GM21717 (cell line): ENCODE results near the gene PTDSS2.
"Not testable (repeated sequence)": the region's sequence is repeated elsewhere in the genome, so short reads cannot be mapped to it uniquely, and the experiment has no call there.

Source experiments
- ATAC-seq: cut with Tn5 transposase; IDR thresholded peaks from one replicate; pipeline ENCODE4 v1.9.1; 2021; ENCODE audit warnings: mild to moderate bottlenecking, moderate library complexity; ENCODE audit not compliant: unreplicated experiment

The PTDSS2 gene

DNA sequence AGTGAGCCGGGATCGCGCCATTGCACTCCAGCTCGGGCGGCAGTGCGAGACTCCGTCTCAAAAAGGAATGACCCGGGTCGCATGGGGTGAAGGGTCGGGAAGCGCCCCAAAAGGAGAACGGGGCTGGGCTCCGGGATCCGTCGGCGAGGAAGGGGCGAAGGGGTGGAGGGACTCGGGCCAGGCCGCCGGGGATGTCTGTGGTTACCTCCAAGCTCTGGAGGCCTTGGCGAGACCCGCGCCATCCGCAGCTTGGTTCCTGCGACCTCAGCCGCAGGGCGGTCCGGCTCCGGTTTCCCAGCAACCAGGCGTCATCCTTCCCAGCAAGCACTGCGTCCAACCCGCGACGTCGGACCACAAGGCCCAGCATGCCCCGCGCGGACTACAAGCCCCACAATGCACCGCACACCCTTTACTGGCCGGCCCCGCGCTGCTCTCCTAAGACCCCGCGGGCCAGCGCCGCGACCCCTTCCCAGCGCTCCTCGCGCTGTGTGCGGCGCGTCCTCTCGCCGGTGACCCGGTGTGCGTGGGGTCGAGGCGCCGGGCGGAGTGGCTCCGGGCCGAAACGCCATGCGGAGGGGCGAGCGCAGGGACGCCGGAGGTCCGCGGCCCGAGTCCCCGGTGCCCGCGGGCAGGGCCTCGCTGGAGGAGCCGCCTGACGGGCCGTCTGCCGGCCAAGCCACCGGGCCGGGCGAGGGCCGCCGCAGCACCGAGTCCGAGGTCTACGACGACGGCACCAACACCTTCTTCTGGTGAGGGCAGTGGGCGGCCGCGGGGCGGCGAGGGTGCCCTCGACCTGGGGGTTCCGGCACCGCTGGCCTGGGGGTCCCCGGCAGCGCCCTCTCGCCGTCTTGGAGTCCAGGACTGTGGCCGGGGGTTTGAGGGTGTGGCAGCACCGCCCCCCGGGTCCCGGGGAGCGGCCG lies at the start of gene PTDSS2:
Gene PTDSS2 (plus strand): TSS at position 391 of the 920 bp plus-strand sequence. CDS start 177 bp downstream, at position 568.
- ATAC-seq = peak; percentile 60

DNA sequence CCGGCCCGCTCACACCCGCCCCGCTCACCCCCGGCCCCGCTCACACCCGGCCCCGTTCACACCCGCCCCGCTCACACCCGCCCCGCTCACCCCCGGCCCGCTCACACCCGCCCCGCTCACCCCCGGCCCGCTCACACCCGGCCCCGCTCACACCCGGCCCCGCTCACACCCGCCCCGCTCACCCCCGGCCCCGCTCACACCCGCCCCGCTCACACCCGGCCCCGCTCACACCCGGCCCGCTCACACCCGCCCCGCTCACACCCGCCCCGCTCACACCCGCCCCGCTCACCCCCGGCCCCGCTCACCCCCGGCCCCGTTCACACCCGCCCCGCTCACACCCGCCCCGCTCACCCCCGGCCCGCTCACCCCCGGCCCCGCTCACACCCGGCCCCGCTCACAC lies 48.9 kb upstream of the PTDSS2 start:
- not testable (repeated sequence) for ATAC-seq

GRCh38 chr11:403021-403760 lies 46.9 kb upstream of the PTDSS2 start:
- no peak for ATAC-seq

DNA sequence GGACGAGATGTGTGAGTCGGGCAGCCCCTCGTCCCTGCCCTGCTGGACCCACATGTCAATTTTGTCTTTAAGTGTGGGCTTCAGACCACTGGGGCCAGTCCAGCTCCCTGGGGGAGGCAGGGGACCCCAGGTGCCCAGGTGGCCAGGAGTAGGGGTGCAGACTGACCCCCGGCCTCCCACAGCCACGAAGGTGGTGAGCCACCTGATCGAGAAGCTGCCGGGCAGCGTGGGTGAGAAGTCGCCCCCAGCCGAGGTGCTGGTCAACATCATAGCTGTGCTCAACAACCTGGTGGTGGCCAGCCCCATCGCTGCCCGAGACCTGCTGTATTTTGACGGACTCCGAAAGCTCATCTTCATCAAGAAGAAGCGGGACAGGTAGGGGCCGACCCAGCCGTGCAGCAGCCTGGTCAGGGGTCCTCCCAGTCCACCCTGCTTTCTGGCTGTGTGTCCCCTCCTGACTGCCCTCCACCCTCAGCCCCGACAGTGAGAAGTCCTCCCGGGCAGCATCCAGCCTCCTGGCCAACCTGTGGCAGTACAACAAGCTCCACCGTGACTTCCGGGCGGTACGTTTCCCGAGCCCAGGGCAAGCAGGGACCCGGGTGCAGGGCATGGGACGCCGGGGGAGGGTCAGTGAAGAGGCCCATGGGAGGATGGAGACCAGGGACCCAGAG lies 46.2 kb upstream of the PTDSS2 start:
- no peak for ATAC-seq

DNA sequence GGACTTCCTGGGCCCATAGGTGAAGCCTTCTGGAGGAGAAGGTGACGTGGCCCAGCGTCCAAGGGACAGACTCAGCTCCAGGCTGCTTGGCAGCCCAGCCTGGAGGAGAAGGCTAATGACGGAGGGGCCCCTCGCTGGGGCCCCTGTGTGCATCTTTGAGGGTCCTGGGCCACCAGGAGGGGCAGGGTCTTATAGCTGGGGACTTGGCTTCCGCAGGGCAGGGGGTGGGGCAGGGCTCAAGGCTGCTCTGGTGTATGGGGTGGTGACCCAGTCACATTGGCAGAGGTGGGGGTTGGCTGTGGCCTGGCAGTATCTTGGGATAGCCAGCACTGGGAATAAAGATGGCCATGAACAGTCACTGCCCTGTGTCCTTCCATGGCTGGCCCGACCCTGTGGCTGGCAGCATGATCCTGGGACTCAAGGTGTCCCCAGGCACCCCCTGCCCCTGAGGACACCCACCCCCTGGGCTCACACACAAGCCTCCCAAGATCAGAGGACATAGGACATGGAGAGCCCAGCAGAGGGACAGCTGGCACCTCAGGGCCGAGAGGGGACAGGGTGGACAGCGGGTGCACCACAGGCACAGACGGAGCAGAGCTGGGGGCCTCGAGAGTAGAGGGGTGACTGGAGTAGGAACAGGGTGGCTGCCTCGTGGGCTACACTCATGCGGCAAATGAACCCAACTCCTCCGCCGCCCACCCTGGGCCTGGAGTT lies 45.4 kb upstream of the PTDSS2 start:
- ATAC-seq = no peak

DNA sequence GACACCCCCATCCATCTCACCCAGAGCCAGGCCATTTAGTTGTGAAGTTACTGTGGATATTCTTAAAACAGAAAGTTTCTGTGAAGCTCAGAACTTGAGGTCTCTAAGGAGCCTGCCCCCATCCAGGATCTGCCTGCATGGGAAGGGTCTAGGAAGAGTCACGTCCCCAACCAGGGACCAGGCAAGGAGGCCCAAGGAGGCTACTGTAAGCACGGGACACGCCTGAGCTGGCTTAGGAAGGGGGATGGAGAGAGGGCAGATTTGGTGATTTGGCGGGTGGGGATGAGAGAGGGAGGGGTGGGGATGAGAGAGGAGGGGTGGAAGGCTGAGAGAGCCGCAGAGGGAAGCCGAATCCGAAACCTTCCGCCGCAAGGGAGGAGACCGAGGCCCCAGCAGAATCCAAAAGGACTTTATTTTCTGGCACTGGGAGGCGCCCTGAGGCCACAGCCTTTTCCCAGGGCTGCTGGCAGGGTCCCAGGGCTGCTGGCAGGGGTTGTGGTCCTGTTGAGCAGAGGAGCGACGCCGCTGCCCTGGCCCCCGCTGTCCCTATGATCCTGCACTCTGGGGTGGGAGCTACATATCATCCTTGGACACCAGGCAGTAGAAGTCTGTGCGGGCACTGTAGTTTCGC lies 44.6 kb upstream of the PTDSS2 start:
- no peak for ATAC-seq

DNA sequence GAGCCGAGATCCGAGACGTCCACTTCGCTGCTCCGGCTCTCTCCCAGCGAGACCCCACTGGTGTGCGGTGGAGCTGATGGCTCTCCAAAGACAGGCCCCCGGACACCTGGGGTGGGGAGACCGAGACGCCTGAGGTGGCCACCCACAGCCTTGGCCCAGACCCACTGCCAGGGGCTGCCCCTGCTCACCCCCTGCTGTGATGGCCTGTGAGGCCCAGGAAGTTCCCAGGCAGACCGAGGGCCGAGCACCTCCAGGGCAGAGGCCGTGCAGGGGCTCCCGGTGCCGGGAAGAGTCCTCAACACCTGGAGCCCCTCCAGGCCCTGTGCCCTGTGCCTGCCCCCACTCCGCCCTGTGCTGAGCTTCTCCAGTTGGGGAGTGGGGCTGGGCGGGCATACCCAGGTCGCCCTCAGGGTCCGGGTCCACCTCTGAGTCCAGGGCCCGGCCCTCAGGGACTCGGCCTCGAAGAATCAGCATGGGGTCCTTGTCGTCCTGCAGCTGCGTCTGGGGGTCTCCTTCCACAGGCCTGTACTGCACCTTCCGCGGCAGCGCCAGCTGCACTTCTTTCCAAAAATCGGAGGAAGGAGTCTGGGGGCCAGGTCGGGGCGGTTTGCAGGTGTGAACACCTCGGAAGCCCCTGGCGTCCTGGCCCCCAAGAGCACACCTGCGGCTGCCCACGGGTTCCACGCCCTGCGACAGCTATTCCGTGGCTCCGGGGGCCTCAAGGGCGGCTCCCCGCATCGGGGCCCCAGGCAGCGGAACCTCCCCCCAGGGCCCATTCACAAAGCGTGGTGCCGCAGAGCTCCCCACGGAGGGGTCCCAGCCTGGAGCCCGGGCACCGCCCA lies 43.9 kb upstream of the PTDSS2 start:
- no peak for ATAC-seq

DNA sequence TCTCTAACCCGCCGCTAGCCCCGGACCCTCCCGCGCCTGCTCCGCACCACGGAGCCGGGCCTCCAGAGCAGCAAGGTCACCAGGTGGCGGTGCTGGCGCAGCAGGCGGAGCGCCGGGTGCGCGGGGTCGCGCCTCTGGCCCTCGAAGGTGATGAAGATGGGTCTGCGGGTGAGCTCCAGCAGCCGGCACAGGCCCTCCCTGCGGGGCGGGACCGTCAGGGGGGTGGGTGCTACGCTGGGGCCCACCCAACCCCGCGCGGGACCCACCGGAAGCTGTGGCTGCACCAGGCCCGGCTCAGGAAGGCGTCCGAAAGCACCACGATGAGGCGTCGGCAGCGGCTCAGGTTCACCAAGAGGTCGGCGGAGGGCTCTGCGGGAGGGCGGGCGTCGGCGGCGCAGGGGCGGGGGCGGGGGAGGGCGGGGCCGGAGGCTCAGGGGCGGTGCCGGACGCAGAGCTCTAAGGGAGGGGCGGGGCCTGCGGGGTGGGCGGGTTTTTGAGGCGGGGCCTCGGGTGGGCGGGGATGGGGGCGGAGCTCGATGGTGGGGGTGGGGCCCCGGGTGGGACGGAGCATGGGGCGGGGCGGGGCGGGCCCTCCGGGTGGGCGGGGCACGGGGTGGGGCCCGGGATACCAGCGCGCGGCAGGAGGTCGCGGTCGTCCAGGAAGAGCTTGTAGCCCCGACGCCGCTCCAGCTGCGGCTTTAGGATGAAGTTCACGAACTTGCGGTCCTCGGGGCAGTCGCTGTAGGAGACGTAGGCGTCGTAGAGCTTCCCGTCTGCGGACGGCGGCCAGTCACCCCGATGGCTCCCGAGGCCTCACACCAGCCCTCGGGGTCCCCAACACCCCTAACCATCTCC lies 43.1 kb upstream of the PTDSS2 start:
- peak; percentile 64 for ATAC-seq

- ATAC-seq = no peak
These were observed 42.4 kb upstream of the PTDSS2 start for GRCh38 chr11:407651-408123.

GRCh38 chr11:408154-409007 lies 41.7 kb upstream of the PTDSS2 start:
- no peak for ATAC-seq

DNA sequence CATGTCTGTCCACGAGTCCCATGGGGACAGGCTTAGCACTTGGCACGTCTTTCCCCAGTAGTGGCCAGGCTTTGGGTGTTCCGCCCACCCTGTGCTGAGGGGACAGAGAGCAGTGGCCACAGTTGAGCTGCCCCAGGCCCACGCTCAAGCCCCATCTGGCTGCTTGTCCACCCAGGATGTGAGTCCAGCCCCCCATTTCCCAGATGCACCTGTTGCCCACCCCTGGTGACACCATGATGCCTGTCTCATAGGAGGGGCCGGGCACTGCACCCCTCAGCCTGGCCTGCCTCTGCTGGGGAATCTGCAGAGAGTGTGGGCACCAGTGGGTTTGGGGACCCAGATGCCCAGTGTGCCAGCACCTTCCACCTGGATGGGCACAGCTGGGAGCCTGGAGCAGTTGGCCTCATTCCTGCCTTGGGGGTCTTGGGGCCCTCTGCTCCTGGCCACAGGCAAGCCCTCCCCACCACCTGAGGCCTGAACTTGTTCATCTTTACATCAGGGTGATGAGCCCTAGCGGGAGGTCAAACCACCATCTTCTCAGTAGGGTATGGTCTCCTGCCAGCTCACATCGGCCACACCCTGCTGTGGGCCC lies 41.0 kb upstream of the PTDSS2 start:
- ATAC-seq = no peak

GRCh38 chr11:409600-410483 lies 40.2 kb upstream of the PTDSS2 start:
- ATAC-seq = no peak

DNA sequence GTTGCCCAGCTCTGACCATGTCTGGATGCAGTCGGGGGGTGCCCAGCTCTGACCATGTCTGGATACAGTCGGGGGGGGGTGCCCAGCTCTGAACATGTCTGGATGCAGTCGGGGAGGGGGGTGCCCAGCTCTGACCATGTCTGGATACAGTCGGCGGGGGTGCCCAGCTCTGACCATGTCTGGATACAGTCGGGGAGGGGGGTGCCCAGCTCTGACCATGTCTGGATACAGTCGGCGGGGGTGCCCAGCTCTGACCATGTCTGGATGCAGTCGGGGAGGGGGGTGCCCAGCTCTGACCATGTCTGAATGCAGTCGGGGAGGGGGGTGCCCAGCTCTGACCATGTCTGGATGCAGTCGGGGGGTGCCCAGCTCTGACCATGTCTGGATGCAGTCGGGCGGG lies 39.4 kb upstream of the PTDSS2 start:
- not testable (repeated sequence) for ATAC-seq

DNA sequence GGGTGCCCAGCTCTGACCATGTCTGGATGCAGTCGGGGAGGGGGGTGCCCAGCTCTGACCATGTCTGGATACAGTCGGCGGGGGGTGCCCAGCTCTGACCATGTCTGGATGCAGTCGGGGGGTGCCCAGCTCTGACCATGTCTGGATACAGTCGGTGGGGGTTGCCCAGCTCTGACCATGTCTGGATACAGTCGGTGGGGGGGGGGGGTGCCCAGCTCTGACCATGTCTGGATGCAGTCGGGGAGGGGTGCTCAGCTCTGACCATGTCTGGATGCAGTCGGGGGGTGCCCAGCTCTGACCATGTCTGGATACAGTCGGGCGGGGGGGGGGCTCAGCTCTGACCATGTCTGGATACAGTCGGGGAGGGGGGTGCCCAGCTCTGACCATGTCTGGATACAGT lies 38.6 kb upstream of the PTDSS2 start:
- ATAC-seq = not testable (repeated sequence)

DNA sequence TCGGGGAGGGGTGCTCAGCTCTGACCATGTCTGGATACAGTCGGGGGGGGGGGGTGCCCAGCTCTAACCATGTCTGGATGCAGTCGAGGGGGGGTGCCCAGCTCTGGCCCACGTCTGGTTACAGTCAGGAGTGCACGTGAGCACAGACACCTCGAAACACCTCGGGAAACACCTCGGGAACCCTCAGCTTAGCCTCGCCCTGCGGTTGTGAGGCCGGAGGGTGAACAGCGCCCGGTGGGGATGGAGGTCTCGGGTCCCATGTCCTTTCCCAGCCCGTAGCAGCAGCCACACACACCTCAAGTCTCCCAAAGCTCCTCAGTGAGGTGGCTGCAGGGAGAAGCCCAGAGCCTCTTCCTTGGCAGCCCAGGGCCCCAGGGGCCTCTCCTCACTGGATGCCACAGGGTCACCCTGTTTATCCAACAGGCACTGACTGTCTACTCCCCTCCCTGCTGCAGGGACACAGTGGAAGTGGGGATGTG lies 37.4 kb upstream of the PTDSS2 start:
- no peak for ATAC-seq
